Suprapubic skin (tissue), 3 donors: ENCODE results near the gene FOXF1.

ENCODE experiments used
- CTCF ChIP-seq, 2 donors: fragments of 200-600 bp in 1 of 2; fragments of 450-650 bp in 1 of 2; sonication (generic) in 1 of 2; IDR thresholded peaks; one replicate each; pipeline ENCODE4 v1.5.1; 2016 to 2019; ENCODE audit warnings: antibody characterized with exemption in 2 of 2, mild to moderate bottlenecking in 1 of 2, moderate library complexity in 1 of 2
- EP300 ChIP-seq: sonication (generic); formaldehyde crosslinking; IDR thresholded peaks from one replicate; pipeline ENCODE4 v1.6.1; 2017; ENCODE audit warnings: antibody characterized with exemption

- TF ChIP-seq CTCF (IDR thresholded peaks at IDR 0.05) (no peak), EP300 (no peak)
These were observed 32.7 kb upstream of the FOXF1 start for GRCh38 chr16:86477642-86478041.
